Neural cell (in vitro differentiated cells): ENCODE measurements around the gene WIPF2. TPM values are rescaled to one million over a fixed set of nuclear protein-coding genes. Genes with fewer than 3 reads are reported as not detected.

Source experiments
- H2AFZ ChIP-seq: fragments of 200-600, 300-800 bp; sonication (generic), shearing (Covaris generic); 2 replicates; pipeline ENCODE4 v1.6.0; 2014; ENCODE audit warnings: low read depth, mild to moderate bottlenecking, antibody characterized with exemption, low read length, moderate library complexity
- H3F3A ChIP-seq: fragments of 200-600 bp; shearing (Covaris generic); 2 replicates; pipeline ENCODE4 v1.6.1; 2016; ENCODE audit warnings: mild to moderate bottlenecking, moderate library complexity, mixed read lengths, antibody characterized with exemption, low read length; ENCODE audit not compliant: insufficient read depth, poor library complexity, severe bottlenecking
- H3K27ac ChIP-seq: fragments of 200-600, 300-800 bp; sonication (generic), shearing (Covaris generic); 2 replicates; pipeline ENCODE4 v1.5.1; 2014; ENCODE audit warnings: mild to moderate bottlenecking, low read length, moderate library complexity
- H3K27me3 ChIP-seq: fragments of 300-800, 200-600 bp; sonication (generic), shearing (Covaris generic); 2 replicates; pipeline ENCODE4 v1.6.0; 2014; ENCODE audit warnings: mild to moderate bottlenecking, low read depth, low read length, moderate library complexity; ENCODE audit not compliant: insufficient read depth
- H3K36me3 ChIP-seq: fragments of 300-800, 200-600 bp; sonication (generic), shearing (Covaris generic); 2 replicates; pipeline ENCODE4 v1.5.1; 2014; ENCODE audit warnings: mild to moderate bottlenecking, antibody characterized with exemption, low read length, moderate library complexity; ENCODE audit not compliant: insufficient read depth
- H3K4me2 ChIP-seq: fragments of 300-800, 200-600 bp; sonication (generic), shearing (Covaris generic); 2 replicates; pipeline ENCODE4 v1.6.0; 2014; ENCODE audit warnings: mild to moderate bottlenecking, low read length
- H3K4me3 ChIP-seq: fragments of 300-800, 200-600 bp; sonication (generic), shearing (Covaris generic); 2 replicates; pipeline ENCODE4 v1.5.1; 2014; ENCODE audit warnings: mild to moderate bottlenecking, low read length, moderate library complexity
- H3K79me2 ChIP-seq: fragments of 200-600 bp; shearing (Covaris generic); replicated peaks from 2 replicates; pipeline ENCODE4 v1.6.0; 2014; ENCODE audit warnings: mild to moderate bottlenecking, low read length, moderate library complexity; ENCODE audit not compliant: insufficient read depth
- H3K9ac ChIP-seq: fragments of 300-800, 200-600 bp; sonication (generic), shearing (Covaris generic); 2 replicates; pipeline ENCODE4 v1.6.1; 2016; ENCODE audit warnings: mild to moderate bottlenecking, low read length, mixed read lengths
- H3K9me2 ChIP-seq: fragments of 200-600 bp; shearing (Covaris generic); 2 replicates; pipeline ENCODE4 v1.6.1; 2016; ENCODE audit warnings: mild to moderate bottlenecking, low read length, mixed read lengths; ENCODE audit not compliant: insufficient read depth
- H3K9me3 ChIP-seq: fragments of 200-600, 300-800 bp; sonication (generic), shearing (Covaris generic); 2 replicates; pipeline ENCODE4 v1.6.1; 2016; ENCODE audit warnings: mild to moderate bottlenecking, mixed run types, low read length, moderate library complexity, mixed read lengths
- H4K20me1 ChIP-seq: fragments of 200-600 bp; shearing (Covaris generic); 2 replicates; pipeline ENCODE4 v1.6.1; 2016; ENCODE audit warnings: mild to moderate bottlenecking, mixed run types; ENCODE audit not compliant: insufficient read depth
- EP300 ChIP-seq: fragments of 450-650 bp; conservative IDR thresholded peaks from 2 replicates; pipeline ENCODE4 v1.6.1; 2014; ENCODE audit warnings: antibody characterized with exemption, mild to moderate bottlenecking, moderate library complexity; ENCODE audit not compliant: poor library complexity, severe bottlenecking
- EZH2 ChIP-seq: fragments of 200-600, 300-800 bp; shearing (Covaris generic), sonication (generic); IDR thresholded peaks from 2 replicates; pipeline ENCODE4 v1.6.1; 2014; ENCODE audit warnings: antibody characterized with exemption, low read length, borderline replicate concordance, mild to moderate bottlenecking; ENCODE audit not compliant: insufficient read depth, poor library complexity, severe bottlenecking
- MXI1 ChIP-seq: fragments of 450-650 bp; conservative IDR thresholded peaks from 2 replicates; pipeline ENCODE4 v1.6.1; 2014; ENCODE audit warnings: antibody characterized with exemption, mild to moderate bottlenecking; ENCODE audit not compliant: poor library complexity, severe bottlenecking
- POLR2AphosphoS5 ChIP-seq: IDR thresholded peaks from 2 replicates; pipeline ENCODE4 v1.6.1; 2012
- RAD21 ChIP-seq: fragments of 450-650 bp; conservative IDR thresholded peaks from 2 replicates; pipeline ENCODE4 v1.6.1; 2014; ENCODE audit warnings: antibody characterized with exemption, mild to moderate bottlenecking, moderate library complexity
- REST ChIP-seq: IDR thresholded peaks from 2 replicates; pipeline ENCODE4 v1.6.1; 2012; ENCODE audit warnings: borderline replicate concordance
- SMC3 ChIP-seq: fragments of 450-650 bp; conservative IDR thresholded peaks from 2 replicates; pipeline ENCODE4 v1.6.1; 2014; ENCODE audit warnings: antibody characterized with exemption, mild to moderate bottlenecking, moderate library complexity; ENCODE audit not compliant: poor library complexity
- TAF1 ChIP-seq: IDR thresholded peaks from 2 replicates; pipeline ENCODE4 v1.6.1; 2012; ENCODE audit warnings: low read depth
- polyA plus RNA-seq: library from polyadenylated mRNA; depleted of rRNA; stranded (reverse); fragments of >200 nt; gene quantifications from 2 replicates; pipeline ENCODE4 v1.2.3, GENCODE V29; 2014
- TF ChIP-seq, protein P1 (sequence below): fragments of 450-650 bp; IDR thresholded peaks from 2 replicates; pipeline ENCODE4 v1.5.1; 2014; ENCODE audit warnings: antibody characterized with exemption, mild to moderate bottlenecking, moderate library complexity; ENCODE audit not compliant: poor library complexity, severe bottlenecking

The WIPF2 gene
- polyA plus RNA-seq, 1 donor from 2014 or later: 11.5 TPM

- no peak for TF ChIP-seq EZH2
- no peak for TF ChIP-seq EP300
- no peak for TF ChIP-seq MXI1
- no peak for TF ChIP-seq REST
- TF ChIP-seq TAF1: no peak
- TF ChIP-seq, protein P1, sequence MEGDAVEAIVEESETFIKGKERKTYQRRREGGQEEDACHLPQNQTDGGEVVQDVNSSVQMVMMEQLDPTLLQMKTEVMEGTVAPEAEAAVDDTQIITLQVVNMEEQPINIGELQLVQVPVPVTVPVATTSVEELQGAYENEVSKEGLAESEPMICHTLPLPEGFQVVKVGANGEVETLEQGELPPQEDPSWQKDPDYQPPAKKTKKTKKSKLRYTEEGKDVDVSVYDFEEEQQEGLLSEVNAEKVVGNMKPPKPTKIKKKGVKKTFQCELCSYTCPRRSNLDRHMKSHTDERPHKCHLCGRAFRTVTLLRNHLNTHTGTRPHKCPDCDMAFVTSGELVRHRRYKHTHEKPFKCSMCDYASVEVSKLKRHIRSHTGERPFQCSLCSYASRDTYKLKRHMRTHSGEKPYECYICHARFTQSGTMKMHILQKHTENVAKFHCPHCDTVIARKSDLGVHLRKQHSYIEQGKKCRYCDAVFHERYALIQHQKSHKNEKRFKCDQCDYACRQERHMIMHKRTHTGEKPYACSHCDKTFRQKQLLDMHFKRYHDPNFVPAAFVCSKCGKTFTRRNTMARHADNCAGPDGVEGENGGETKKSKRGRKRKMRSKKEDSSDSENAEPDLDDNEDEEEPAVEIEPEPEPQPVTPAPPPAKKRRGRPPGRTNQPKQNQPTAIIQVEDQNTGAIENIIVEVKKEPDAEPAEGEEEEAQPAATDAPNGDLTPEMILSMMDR: no peak
- TF ChIP-seq SMC3: no peak
- no peak for TF ChIP-seq RAD21
- no peak for TF ChIP-seq POLR2AphosphoS5
These were observed 25.2 kb downstream of the WIPF2 start for GRCh38 chr17:40244255-40244654.

DNA sequence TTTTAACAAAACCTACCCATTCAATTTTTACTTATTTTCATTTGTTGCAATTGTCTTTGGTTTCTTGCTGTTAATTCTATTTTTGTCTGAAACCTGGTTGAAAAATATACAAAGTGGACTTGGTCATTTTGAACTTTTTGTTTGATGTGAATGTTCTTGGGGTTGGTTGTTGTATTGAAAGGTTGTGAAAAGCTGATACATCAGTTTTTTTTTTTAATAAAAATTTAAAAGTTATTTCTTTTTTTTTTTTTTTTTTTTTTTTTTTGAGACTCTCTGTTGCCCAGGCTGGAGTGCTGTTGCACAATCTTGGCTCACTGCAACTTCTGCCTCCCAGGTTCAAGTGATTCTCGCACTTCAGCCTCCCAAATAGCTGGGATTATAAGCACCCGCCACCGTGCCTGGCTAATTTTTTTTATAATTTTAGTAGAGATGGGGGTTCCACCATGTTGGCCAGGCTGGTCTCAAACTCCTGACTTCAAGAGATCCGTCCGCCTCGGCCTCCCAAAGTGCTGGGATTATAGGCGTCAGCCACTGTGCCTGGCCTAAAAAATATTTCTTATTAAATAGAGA, 28.9 kb downstream of the WIPF2 start:
- no peak overlapping the region for H3K9ac ChIP-seq
- no peaks in the 10 kb centered on the region for H3K9me3 ChIP-seq
- H3K4me2 ChIP-seq: no peak overlapping the region
- TF ChIP-seq, protein P1: no peak
- TF ChIP-seq SMC3 (no peak), MXI1 (no peak), EP300 (no peak), TAF1 (no peak), REST (no peak), POLR2AphosphoS5 (no peak), RAD21 (no peak), EZH2 (no peak)
- H3K9me2 ChIP-seq: no peaks in the 10 kb centered on the region
- H3K36me3 ChIP-seq: no peaks in the 10 kb centered on the region
- H3F3A ChIP-seq: no peaks in the 10 kb centered on the region
- H2AFZ ChIP-seq: no peak overlapping the region
- H3K27me3 ChIP-seq: no peaks in the 10 kb centered on the region
- H4K20me1 ChIP-seq: no peaks in the 10 kb centered on the region
- peaks cover 22% of the 10 kb centered on the region for H3K79me2 ChIP-seq
- H3K27ac ChIP-seq: no peak overlapping the region
- no peak overlapping the region for H3K4me3 ChIP-seq

More at GRCh38 chr17:40244255-40244654, 25.2 kb downstream of the WIPF2 start:
- Histone ChIP-seq H2AFZ (no peak overlapping the region), H3K4me3 (no peak overlapping the region), H3K79me2 (peaks cover 15% of the 10 kb centered on the region), H3K27me3 (no peaks in the 10 kb centered on the region), H3F3A (no peaks in the 10 kb centered on the region), H3K9ac (no peak overlapping the region), H3K27ac (no peak overlapping the region), H3K9me3 (no peaks in the 10 kb centered on the region), H3K36me3 (no peaks in the 10 kb centered on the region), H3K9me2 (no peaks in the 10 kb centered on the region), H4K20me1 (no peaks in the 10 kb centered on the region), H3K4me2 (no peak overlapping the region)
